ENCODE data around the gene RECQL. TPM values are rescaled to one million over a fixed set of nuclear protein-coding genes. Genes with fewer than 3 reads are reported as not detected.

Gene RECQL
- 10 to 100 TPM; 29.1 to 35.1 (median 33.5) TPM for polyA plus RNA-seq (ENCODE audit: insufficient read length in 4 of 4)

GRCh38 chr12:21501258-21502163 lies at the start of gene RECQL, which contains the start of gene GOLT1B:
Gene RECQL (minus strand): TSS chr12:21501635. CDS start chr12:21499570, 2,065 bp downstream.
Gene GOLT1B (plus strand): TSS chr12:21501789. CDS start chr12:21501924, 135 bp downstream.
- DNase-seq (ENCODE audit: low read depth in 4 of 4, low spot score in 3 of 4) = peak; percentile 96 to 98 (median 98)

GRCh38 chr12:21547437-21547836 lies 46.0 kb upstream of the RECQL start:
- no peak for DNase-seq (ENCODE audit: low read depth in 4 of 4, low spot score in 3 of 4)

- DNase-seq (ENCODE audit: low read depth in 4 of 4, low spot score in 3 of 4) = no peak
Measured at GRCh38 chr12:21546716-21547115, 45.3 kb upstream of the RECQL start.

GRCh38 chr12:21545557-21545956 lies 44.1 kb upstream of the RECQL start:
- no peak for DNase-seq (ENCODE audit: low read depth in 4 of 4, low spot score in 3 of 4)

GRCh38 chr12:21543151-21543550 lies 41.7 kb upstream of the RECQL start:
- DNase-seq (ENCODE audit: low read depth in 4 of 4, low spot score in 3 of 4) = no peak

- no peak for DNase-seq (ENCODE audit: low read depth in 4 of 4, low spot score in 3 of 4)
Measured at GRCh38 chr12:21542403-21542802, 41.0 kb upstream of the RECQL start.

- no peak for DNase-seq (ENCODE audit: low read depth in 4 of 4, low spot score in 3 of 4)
Measured at GRCh38 chr12:21541773-21542172, 40.3 kb upstream of the RECQL start.

GRCh38 chr12:21539797-21540196 lies 38.4 kb upstream of the RECQL start:
- no peak for DNase-seq (ENCODE audit: low read depth in 4 of 4, low spot score in 3 of 4)

GRCh38 chr12:21538061-21538653 lies 36.7 kb upstream of the RECQL start:
- DNase-seq (ENCODE audit: low read depth in 4 of 4, low spot score in 3 of 4) = no peak

GRCh38 chr12:21529456-21529855 lies 28.0 kb upstream of the RECQL start:
- no peak for DNase-seq (ENCODE audit: low read depth in 4 of 4, low spot score in 3 of 4)

GRCh38 chr12:21528953-21529352 lies 27.5 kb upstream of the RECQL start:
- peak in 2 of 4 donors; percentile 57 to 60 for DNase-seq (ENCODE audit: low read depth in 4 of 4, low spot score in 3 of 4)

- DNase-seq (ENCODE audit: low read depth in 4 of 4, low spot score in 3 of 4) = peak in 2 of 4 donors; percentile 14 to 26
Measured at GRCh38 chr12:21527451-21528180, 26.2 kb upstream of the RECQL start.

GRCh38 chr12:21526721-21527345 lies 25.4 kb upstream of the RECQL start:
- DNase-seq (ENCODE audit: low read depth in 4 of 4, low spot score in 3 of 4) = no peak

- no peak for DNase-seq (ENCODE audit: low read depth in 4 of 4, low spot score in 3 of 4)
Measured at GRCh38 chr12:21526053-21526452, 24.6 kb upstream of the RECQL start, which contains the start of gene SPX. Gene SPX (plus strand): TSS chr12:21526296. CDS start chr12:21526473, 177 bp downstream.

- DNase-seq (ENCODE audit: low read depth in 4 of 4, low spot score in 3 of 4) = no peak
Measured at GRCh38 chr12:21523148-21523547, 21.7 kb upstream of the RECQL start.

GRCh38 chr12:21521541-21521940 lies 20.1 kb upstream of the RECQL start:
- no peak for DNase-seq (ENCODE audit: low read depth in 4 of 4, low spot score in 3 of 4)

- DNase-seq (ENCODE audit: low read depth in 4 of 4, low spot score in 3 of 4) = no peak
Measured at GRCh38 chr12:21518451-21518850, 17.0 kb upstream of the RECQL start.

GRCh38 chr12:21516281-21516680 lies 14.8 kb upstream of the RECQL start:
- no peak for DNase-seq (ENCODE audit: low read depth in 4 of 4, low spot score in 3 of 4)

- no peak for DNase-seq (ENCODE audit: low read depth in 4 of 4, low spot score in 3 of 4)
Measured at GRCh38 chr12:21509768-21510167, 8.3 kb upstream of the RECQL start.

GRCh38 chr12:21507849-21508248 lies 6.4 kb upstream of the RECQL start:
- no peak for DNase-seq (ENCODE audit: low read depth in 4 of 4, low spot score in 3 of 4)
